HEK293T (cell line): Measurements from ENCODE around the gene HRG.

ENCODE experiments used
- ELF4 ChIP-seq: fragments of 450-650 bp; IDR thresholded peaks from 2 replicates; pipeline ENCODE4 v1.6.1; 2017; ENCODE audit warnings: antibody characterized with exemption
- FOXK2 ChIP-seq: fragments of 450-650 bp; IDR thresholded peaks from 2 replicates; pipeline ENCODE4 v1.6.1; 2016; ENCODE audit warnings: mild to moderate bottlenecking
- FOXM1 ChIP-seq: fragments of 450-650 bp; IDR thresholded peaks from 2 replicates; pipeline ENCODE4 v1.6.1; 2017; ENCODE audit warnings: mild to moderate bottlenecking, borderline replicate concordance
- NFRKB ChIP-seq: fragments of 450-650 bp; IDR thresholded peaks from 2 replicates; pipeline ENCODE4 v1.6.1; 2016; ENCODE audit warnings: mild to moderate bottlenecking, moderate library complexity
- TARDBP ChIP-seq: fragments of 450-650 bp; IDR thresholded peaks from 2 replicates; pipeline ENCODE4 v1.6.1; 2016

GRCh38 chr3:186668426-186668825, 2.6 kb downstream of the HRG start:
- TF ChIP-seq NFRKB (no peak), TARDBP (no peak), FOXM1 (no peak), ELF4 (no peak), FOXK2 (no peak)
